MCF 10A (cell line): ENCODE measurements around the gene DIDO1. TPM values are rescaled to one million over a fixed set of nuclear protein-coding genes. Genes with fewer than 3 reads are reported as not detected.

ENCODE experiments used
- BruUV-seq: library from RNA; stranded (reverse); fragments of 400-500 nt; replicated peaks from 2 replicates; lab custom pipeline; 2021; lab: Mats Ljungman, UMichigan
- CTCF ChIA-PET: fragments of 300-600 bp; sonication (Branson Sonifier 250); formaldehyde crosslinking; extraction: SDS; loops from one replicate; lab custom pipeline; 2021; ENCODE audit warnings: antibody characterized with exemption, inconsistent platforms; lab: Yijun Ruan, JAX
- POLR2A ChIA-PET: fragments of 300-600, 350-650 bp; sonication (Branson Sonifier 250); formaldehyde crosslinking; extraction: SDS; loops from one replicate; lab custom pipeline; 2020; ENCODE audit warnings: antibody characterized with exemption, inconsistent platforms; lab: Yijun Ruan, JAX
- DNase-seq: peaks from one replicate; pipeline ENCODE4 v3.0.0-alpha.2; 2018; ENCODE audit not compliant: unreplicated experiment
- H3K27ac Mint-ChIP-seq: one replicate; pipeline ENCODE4 v1.8.0; 2022; ENCODE audit warnings: mild to moderate bottlenecking, low read depth, mixed read lengths; ENCODE audit not compliant: unreplicated experiment
- H3K27me3 Mint-ChIP-seq: one replicate; pipeline ENCODE4 v1.8.0; 2022; ENCODE audit warnings: mixed read lengths; ENCODE audit not compliant: insufficient read depth, unreplicated experiment
- H3K36me3 Mint-ChIP-seq: one replicate; pipeline ENCODE4 v1.8.0; 2022; ENCODE audit warnings: mild to moderate bottlenecking, moderate library complexity, mixed read lengths; ENCODE audit not compliant: insufficient read depth, unreplicated experiment
- H3K4me1 Mint-ChIP-seq: one replicate; pipeline ENCODE4 v1.8.0; 2022; ENCODE audit warnings: mixed read lengths; ENCODE audit not compliant: insufficient read depth, unreplicated experiment
- H3K4me3 Mint-ChIP-seq: one replicate; pipeline ENCODE4 v1.8.0; 2022; ENCODE audit warnings: mild to moderate bottlenecking, moderate library complexity, mixed read lengths; ENCODE audit not compliant: unreplicated experiment
- H3K9me3 Mint-ChIP-seq: one replicate; pipeline ENCODE4 v1.8.0; 2022; ENCODE audit warnings: mixed read lengths; ENCODE audit not compliant: unreplicated experiment
- intact Hi-C: fragments of 100-400 bp; cut with micrococcal nuclease; formaldehyde crosslinking; loops from 2 replicates; pipeline ENCODE4 v1.14.1; 2022
- total RNA-seq: library from RNA; stranded (reverse); gene quantifications from 2 replicates; pipeline ENCODE4 v1.2.3, GENCODE V29; 2022
- TF ChIP-seq, protein P1 (sequence below): fragments of 200-600 bp; IDR thresholded peaks from one replicate; pipeline ENCODE4 v1.8.0; 2022; ENCODE audit warnings: antibody characterized with exemption, mild to moderate bottlenecking; ENCODE audit not compliant: unreplicated experiment

The DIDO1 gene
- total RNA-seq, 1 experiment from 2014 or later: 36.8 TPM

DNA sequence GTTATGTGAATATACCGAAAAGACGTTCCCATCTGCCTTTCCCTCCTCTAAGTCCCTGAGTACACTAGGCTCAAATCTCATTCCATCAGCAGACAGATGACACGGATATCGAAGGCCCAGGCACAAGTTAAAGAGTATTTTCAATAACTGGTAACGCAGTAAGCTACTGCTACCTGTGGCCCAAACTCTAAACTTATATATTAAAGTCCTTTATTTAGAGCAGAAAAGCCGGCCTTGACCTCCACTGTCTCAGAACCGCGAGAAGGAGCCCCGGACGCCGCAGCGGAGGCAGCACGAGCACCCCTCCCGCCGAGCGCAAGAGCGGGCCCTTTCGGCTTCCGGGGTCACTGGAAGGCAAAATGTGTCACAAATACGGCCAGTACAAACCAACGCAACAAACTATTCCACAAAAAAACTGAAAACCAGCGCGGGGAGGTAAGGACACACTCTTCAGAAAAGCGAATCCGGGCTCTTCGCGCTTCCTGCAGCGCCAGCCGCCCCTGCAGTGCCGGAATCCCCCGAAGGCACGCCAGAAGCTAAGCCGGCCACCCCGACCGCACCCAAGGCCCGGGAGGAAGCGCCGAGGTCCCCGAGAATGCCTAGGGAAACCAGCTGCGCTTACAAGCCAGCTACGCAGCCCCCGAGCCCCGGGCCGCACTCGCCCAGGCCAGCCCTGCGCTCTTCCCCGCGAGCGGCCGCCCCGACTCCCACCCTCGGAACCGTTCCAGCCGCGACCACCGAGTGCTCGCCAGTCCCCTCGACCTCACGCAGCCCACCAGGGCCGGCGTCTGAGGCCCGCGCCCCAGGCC is 681 bp downstream of the DIDO1 start:
- no TSS peak for BruUV-seq
- H3K4me3 Mint-ChIP-seq: peak overlapping the region; percentile 76

DNA sequence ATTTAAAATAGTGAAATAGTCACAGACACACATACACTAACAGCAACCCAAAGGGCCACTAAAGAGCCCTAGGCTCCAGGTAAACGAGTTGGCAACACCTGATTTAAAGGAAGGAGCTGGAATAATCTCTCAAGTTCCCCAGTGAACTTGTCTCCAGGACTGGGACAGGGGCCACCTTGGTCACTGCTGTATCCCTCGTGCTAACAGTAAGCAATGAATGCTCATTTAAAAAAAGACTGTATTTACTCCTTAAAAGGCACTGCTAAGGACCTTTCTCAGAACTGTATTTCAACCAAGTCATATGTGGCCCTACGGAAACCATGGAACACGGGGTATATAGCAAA is 1.3 kb downstream of the DIDO1 start:
- Mint-ChIP-seq H3K36me3 (peaks cover 10% of the 10 kb centered on the region), H3K27me3 (no peaks in the 10 kb centered on the region), H3K9me3 (no peaks in the 10 kb centered on the region), H3K27ac (peak overlapping the region; percentile 95), H3K4me1 (peaks cover 35% of the 10 kb centered on the region), H3K4me3 (peak overlapping the region; percentile 76)
- CTCF ChIA-PET: interaction anchor here (0.7 to 2.2 kb wide), 7 partner anchors 10 to 290 kb away, joined by 3 to 8 read pairs (median 3); partner anchors contain the start of gene YTHDF1
- TF ChIP-seq, protein P1, sequence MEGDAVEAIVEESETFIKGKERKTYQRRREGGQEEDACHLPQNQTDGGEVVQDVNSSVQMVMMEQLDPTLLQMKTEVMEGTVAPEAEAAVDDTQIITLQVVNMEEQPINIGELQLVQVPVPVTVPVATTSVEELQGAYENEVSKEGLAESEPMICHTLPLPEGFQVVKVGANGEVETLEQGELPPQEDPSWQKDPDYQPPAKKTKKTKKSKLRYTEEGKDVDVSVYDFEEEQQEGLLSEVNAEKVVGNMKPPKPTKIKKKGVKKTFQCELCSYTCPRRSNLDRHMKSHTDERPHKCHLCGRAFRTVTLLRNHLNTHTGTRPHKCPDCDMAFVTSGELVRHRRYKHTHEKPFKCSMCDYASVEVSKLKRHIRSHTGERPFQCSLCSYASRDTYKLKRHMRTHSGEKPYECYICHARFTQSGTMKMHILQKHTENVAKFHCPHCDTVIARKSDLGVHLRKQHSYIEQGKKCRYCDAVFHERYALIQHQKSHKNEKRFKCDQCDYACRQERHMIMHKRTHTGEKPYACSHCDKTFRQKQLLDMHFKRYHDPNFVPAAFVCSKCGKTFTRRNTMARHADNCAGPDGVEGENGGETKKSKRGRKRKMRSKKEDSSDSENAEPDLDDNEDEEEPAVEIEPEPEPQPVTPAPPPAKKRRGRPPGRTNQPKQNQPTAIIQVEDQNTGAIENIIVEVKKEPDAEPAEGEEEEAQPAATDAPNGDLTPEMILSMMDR: no peak
- DNase-seq: no peak
- BruUV-seq: TSS peak; percentile 73
- POLR2A ChIA-PET: interaction anchor here (0.6 to 6.2 kb wide), 18 partner anchors 9 to 948 kb away, joined by 3 to 341 read pairs (median 4); partner anchors contain the start of genes GID8, RPS21, SLCO4A1 and TCFL5
- intact Hi-C loops: no loop called here

More for the DNA sequence above, 681 bp downstream of the DIDO1 start:
- H3K9me3 Mint-ChIP-seq: no peaks in the 10 kb centered on the region
- DNase-seq: peak; percentile 31
- H3K36me3 Mint-ChIP-seq: peaks cover 10% of the 10 kb centered on the region
- TF ChIP-seq, protein P1: no peak
- peaks cover 36% of the 10 kb centered on the region for H3K4me1 Mint-ChIP-seq
- POLR2A ChIA-PET: interaction anchor here (0.6 to 6.2 kb wide), 16 partner anchors 10 to 947 kb away, joined by 3 to 341 read pairs (median 5); partner anchors contain the start of genes GID8, MRGBP, RPS21 and SLCO4A1
- CTCF ChIA-PET: interaction anchor here (0.5 to 2.2 kb wide), 10 partner anchors 9 to 290 kb away, joined by 3 to 8 read pairs (median 3); partner anchors contain the start of gene YTHDF1
- H3K27ac Mint-ChIP-seq: peak overlapping the region; percentile 95
- no peaks in the 10 kb centered on the region for H3K27me3 Mint-ChIP-seq
- intact Hi-C loops: no loop called here

GRCh38 chr20:62924442-62925075 is 1.7 kb downstream of the DIDO1 start:
- CTCF ChIA-PET: interaction anchor here (0.8 to 2.2 kb wide), 6 partner anchors 10 to 291 kb away, joined by 3 to 8 read pairs (median 3); partner anchors contain the start of gene YTHDF1
- no peaks in the 10 kb centered on the region for H3K27me3 Mint-ChIP-seq
- peak overlapping the region; percentile 95 for H3K27ac Mint-ChIP-seq
- intact Hi-C loops: no loop called here
- POLR2A ChIA-PET: interaction anchor here (0.5 to 6.2 kb wide), 20 partner anchors 9 to 940 kb away, joined by 3 to 341 read pairs (median 4); partner anchors contain the start of genes GID8, RPS21, TCFL5 and TPD52L2
- H3K9me3 Mint-ChIP-seq: no peaks in the 10 kb centered on the region
- DNase-seq: peak; percentile 61
- peaks cover 33% of the 10 kb centered on the region for H3K4me1 Mint-ChIP-seq
- H3K4me3 Mint-ChIP-seq: peak overlapping the region; percentile 76
- peaks cover 10% of the 10 kb centered on the region for H3K36me3 Mint-ChIP-seq
- BruUV-seq: no TSS peak
- TF ChIP-seq, protein P1: no peak
